ENCODE measurements around the gene TNS1.

The TNS1 gene

DNA sequence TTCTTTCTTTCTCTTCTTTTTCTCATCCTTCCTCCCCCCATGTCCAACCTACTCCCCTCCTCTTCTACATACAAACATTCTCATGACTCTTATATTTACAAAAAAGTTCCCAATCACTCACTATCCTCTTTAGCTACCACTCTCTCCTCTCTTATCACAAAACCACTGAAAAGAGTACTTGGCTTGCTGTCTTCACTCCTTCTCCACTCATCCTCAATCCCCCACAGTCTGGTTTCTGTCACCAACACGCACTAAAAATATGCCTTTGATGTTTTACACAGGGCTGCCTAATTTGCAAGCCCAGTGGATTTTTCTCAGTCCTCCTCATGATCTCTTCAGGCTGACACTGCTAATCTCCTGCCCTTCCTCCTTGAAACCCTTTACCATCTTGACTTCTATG, 159.5 kb downstream of the TNS1 start:
- FAIRE-seq = no peak

DNA sequence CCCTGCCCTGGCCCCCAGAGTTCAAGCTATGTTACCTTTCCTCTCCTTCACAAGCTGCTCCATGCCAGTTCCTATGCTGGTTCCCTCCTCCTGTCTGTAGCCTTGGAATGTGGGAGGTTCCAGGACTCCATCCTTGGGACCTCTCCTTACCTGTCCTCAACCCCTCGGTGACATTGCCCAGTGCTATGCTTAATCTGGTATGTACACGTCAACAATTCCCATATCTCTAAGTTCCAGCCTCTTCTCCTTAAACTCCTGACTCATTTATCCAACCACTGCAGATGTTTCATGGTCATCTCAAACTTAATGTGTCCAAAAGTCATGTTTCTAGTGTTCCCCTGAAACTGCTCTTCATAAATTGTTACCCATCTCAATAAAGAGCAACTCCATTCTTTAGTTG, 160.8 kb downstream of the TNS1 start:
- no peak for FAIRE-seq

DNA sequence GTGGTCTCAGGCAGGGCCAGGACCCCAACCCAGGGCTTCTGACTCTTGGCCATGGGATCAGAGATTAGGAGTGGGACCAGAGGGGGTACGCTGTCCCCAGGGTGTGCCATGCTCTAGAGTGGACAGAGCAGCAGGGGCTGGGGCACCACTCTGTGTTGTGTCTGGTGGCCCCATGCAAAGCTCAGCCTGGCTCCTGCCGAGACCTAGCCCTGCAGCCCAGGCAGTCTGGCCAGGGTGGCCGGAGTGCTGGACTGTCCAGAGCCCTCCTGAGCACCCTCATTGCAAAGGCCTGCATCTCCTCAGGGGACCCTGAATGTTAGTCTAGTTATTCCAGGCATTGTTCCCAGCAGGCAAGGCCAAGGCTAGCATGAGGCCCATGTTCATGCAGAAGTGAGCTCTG, 162.3 kb downstream of the TNS1 start:
- no peak for FAIRE-seq

DNA sequence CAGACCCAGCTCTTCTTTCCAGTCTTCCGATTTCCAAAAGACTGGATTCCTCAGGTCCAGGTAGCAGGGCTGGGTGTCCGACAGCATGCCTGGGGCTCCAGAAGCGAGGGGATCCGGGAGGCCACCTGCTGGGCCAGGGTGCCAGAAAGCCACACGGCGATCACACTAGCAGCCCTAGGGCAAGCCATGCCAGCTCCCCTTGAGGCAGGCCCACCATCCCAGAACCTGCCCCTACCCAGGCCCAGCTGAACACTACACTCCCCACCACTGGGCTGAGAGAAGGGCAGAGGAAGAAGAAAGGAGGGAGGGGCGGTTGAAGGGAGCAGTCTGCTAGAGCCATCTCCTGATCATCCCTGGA, 163.1 kb downstream of the TNS1 start:
- FAIRE-seq = no peak

DNA sequence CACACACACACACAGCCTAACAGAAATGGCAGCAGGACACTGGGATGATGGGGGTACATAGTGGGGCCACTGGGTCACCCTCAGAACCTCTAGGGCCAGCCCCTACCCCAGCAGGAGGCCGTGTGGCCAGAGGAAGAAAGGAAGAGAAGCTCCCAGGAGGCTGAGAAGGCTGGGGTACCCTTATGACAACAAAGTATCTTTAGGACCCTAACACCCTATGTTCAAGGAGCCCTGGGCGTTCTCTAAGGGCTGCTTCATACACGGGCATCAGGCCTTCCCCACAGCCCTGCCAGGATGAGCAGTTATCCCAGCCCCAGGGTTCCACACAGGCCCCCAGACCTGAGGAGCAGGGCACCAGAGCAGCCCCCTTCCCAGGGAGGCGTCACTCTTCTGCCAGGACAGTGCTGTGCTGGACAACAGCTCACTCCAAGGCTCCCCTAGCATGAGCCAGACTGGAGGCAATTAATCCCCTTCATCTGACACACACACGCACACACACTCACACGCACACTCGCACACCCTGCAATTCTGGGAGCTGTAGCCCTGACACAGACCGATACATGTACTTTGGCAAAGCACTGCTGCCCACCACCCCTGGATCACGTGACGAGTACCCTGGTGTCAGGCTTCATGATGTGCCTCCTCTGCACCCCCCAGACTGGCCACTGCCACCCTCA, 163.6 kb downstream of the TNS1 start:
- FAIRE-seq = no peak

DNA sequence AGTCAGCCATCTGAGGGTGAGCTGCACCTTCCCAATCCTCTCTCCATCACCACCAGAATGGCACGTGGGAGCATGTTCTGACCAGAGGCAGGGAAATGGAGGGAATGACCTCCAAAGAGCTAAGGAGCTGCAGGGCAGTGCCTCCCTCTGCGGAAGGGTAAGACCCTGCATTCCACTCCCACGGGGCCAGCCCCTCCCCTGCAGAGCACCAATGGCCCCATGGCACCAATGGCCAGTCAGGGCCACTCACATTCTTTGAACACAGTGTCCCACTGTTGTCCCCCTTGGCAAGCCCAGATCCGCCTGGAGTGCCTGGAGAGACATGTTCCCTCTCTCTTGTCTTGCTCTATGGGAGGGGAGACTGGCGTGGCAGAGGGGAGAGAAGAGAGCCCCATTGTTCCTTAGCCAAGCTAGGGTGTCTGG, 164.4 kb downstream of the TNS1 start:
- no peak for FAIRE-seq

- FAIRE-seq = no peak
Observed at GRCh38 chr2:217837530-217837929, 165.3 kb downstream of the TNS1 start.

GRCh38 chr2:217836901-217837491, 165.8 kb downstream of the TNS1 start:
- FAIRE-seq = no peak

- no peak for FAIRE-seq
Observed at GRCh38 chr2:217835931-217836891, 166.6 kb downstream of the TNS1 start.

GRCh38 chr2:217834744-217835513, 167.9 kb downstream of the TNS1 start:
- no peak for FAIRE-seq

DNA sequence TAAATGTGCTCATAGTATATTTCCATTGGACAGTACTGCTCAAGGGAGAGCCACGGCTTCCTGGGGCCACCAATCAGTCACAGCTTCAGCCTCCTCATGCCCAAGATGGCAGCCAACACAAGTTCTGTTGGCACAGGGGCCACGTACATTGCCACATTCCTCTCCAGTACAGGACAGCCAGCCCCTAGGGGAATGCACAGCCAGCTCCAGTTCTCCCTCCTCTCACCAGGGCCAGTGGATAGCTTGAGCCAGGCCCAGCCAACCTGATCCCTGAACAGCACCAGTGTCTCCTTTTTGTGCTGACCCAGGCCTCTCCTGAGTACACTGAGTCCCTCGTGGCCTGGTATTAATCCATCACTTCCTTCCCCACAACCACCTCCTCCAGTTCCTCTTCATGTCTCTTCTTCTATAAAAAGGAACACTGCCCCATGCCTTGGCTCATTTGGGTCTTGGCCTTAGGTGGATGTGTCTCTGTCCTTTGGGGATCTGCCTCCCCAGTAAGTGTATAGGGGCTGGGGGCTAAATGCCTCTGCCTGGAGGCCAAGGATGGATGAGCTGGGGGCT, 168.7 kb downstream of the TNS1 start:
- no peak for FAIRE-seq

GRCh38 chr2:217833439-217833838, 169.4 kb downstream of the TNS1 start:
- FAIRE-seq = no peak

DNA sequence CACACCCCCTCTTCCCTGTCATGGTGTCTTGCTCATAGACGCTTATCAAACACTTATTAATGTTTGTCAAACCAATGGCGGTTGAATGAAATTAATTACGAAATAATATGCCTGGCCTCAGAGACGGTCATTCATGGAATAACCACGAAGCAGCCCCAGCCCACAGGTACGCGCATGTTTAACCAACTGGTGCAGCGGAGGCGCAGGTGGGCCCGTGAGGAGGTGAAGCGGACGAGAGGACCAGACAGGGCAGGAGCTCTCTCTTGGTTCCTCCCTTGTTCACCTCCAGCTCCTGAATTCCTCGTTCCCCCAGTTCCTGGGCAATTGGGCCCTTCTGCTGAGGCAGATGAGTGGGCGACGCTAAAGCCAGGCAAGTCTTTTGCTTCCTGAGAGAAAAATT, 169.8 kb downstream of the TNS1 start:
- FAIRE-seq = no peak

GRCh38 chr2:217832115-217832514, 170.7 kb downstream of the TNS1 start:
- no peak for FAIRE-seq

GRCh38 chr2:217831306-217831705, 171.5 kb downstream of the TNS1 start:
- no peak for FAIRE-seq

GRCh38 chr2:217830807-217831206, 172.0 kb downstream of the TNS1 start:
- no peak for FAIRE-seq

DNA sequence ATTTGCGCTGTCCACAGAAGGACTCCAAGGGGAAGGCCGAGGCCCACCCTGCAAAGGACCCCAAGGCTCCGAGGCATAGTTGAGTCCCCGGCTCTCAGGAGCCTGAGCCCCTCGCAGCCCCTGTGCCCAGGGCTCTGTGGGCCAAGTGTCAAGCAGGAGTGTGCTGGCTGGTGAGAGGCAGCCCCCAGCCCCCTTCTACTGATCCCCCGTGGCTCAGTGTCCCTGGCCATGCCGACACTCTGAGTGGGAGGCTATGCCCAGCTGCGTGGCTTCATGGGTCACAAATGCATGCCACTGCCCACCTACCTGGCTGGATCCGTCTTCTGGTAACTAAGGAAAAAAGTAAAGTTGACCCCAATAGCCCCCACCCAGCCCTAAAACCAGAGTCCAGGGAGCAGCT, 172.7 kb downstream of the TNS1 start:
- FAIRE-seq = no peak

DNA sequence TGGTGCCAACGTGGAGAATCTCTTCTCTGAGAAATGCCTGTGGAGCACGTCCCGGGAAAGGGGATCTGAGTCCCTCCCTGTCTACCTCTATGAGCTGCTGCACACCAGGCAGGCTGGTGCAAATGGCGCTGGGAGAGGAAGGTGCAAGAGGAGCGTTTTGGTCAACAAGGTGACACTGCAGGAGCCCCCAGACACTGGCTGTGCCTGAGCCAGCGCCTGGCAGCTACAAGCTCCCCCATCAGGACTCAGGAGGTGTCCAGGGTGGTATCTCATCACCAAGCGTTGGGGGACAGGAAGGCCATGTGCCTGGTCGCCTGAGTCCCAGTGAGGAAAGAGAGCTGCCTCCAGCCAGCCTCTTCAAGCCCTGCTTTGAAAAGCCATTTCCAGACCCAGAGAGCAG, 173.4 kb downstream of the TNS1 start:
- no peak for FAIRE-seq

GRCh38 chr2:217828336-217828735, 174.5 kb downstream of the TNS1 start:
- FAIRE-seq = no peak

- FAIRE-seq = no peak
Observed at GRCh38 chr2:217827430-217828201, 175.2 kb downstream of the TNS1 start.

GRCh38 chr2:217826991-217827390, 175.8 kb downstream of the TNS1 start:
- no peak for FAIRE-seq

DNA sequence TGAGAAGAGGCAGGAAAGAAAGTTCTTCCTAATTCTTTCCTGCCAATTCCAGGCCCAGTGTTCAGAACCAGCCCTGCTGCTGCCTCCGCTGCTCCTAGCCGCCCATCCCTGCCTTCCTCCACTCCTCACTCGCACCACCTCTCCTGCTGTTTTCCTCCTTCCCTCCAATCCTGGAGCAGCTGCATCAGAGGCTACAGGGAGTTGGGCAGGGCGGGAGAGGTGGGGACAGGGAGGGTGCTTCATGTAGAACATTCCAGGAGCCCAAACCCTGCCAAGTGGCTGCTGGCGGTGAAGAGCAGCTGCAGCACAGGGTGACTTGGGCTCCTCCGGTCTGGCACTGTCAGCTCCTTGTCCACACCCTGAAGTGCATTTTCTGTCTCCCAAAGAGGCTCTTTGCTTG, 176.3 kb downstream of the TNS1 start:
- no peak for FAIRE-seq
